Erythroblast (primary cell): ENCODE data around the gene IMPG2.
"Not testable (repeated sequence)": the region's sequence is repeated elsewhere in the genome, so short reads cannot be mapped to it uniquely, and the experiment has no call there.

Source experiments
- GATA1 ChIP-seq: IDR thresholded peaks from 2 replicates; pipeline ENCODE4 v1.6.1; 2011; ENCODE audit warnings: low read depth, mild to moderate bottlenecking, control low read depth, low read length, moderate library complexity
- POLR2A ChIP-seq: IDR thresholded peaks from 2 replicates; pipeline ENCODE4 v1.6.1; 2011; ENCODE audit warnings: mild to moderate bottlenecking, low read length

DNA sequence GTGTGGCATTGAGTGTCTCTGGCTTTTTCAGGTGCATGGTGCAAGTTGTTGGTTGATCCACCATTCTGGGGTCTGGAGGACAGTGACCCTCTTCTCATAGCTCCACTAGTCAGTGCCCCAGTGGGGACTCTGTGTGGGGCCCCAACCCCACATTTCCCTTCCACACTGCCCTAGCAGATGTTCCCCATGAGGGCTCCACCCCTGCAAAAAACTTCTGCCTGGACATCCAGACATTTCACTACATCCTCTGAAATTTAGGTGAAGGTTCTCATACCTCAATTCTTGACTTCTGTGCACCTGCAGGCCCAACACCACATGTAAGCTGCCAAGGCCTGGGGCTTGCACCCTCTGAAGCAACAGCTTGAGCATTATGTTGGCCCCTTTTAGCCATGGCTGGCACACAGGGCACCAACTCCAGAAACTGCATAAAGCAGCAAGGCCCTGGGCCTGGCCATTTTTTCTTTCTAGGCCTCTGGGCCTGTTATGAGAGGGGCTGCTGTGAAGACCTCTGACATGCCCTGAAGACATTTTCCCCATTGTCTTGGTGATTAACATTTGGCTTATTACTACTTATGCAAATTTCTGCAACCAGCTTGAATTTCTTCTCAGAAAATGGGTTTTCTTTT is 12.1 kb downstream of the IMPG2 start:
- not testable (repeated sequence) for TF ChIP-seq POLR2A, GATA1
